ENCODE results near the gene TANC1. TPM values are rescaled to one million over a fixed set of nuclear protein-coding genes. Genes with fewer than 3 reads are reported as not detected.

Gene TANC1
- total and polyA plus RNA-seq, 7 donors = 3.6 to 74.5 (median 47.0) TPM

- no peak for DNase-seq
- H3K27me3 ChIP-seq = no peaks in the 10 kb centered on the region
- H3K4me3 ChIP-seq = no peak overlapping the region
- no peak for TF ChIP-seq EP300 (IDR thresholded peaks at IDR 0.05)
- TF ChIP-seq POLR2AphosphoS5 (IDR thresholded peaks at IDR 0.05) = no peak
- TF ChIP-seq POLR2A (IDR thresholded peaks at IDR 0.05) = no peak
- TF ChIP-seq CTCF (IDR thresholded peaks at IDR 0.05) = no peak
- no peaks in the 10 kb centered on the region for H3K9me3 ChIP-seq
- no peaks in the 10 kb centered on the region for H3K4me1 ChIP-seq
- H3K27ac ChIP-seq = no peak overlapping the region
- H3K36me3 ChIP-seq = peaks cover 7 to 82% (median 44%) of the 10 kb centered on the region in 4 donors
- intact Hi-C loops (cut with DNase I) = no loop called here
These were observed 258.4 kb downstream of the TANC1 start for GRCh38 chr2:159226608-159227385.

GRCh38 chr2:159227467-159227866 lies 259.0 kb downstream of the TANC1 start:
- WGBS, 2 donors = 58 to 62% methylated on average over 3 of the region's 3 CpGs
- Histone ChIP-seq H3K4me3 (no peak overlapping the region), H3K27me3 (no peaks in the 10 kb centered on the region), H3K9me3 (no peaks in the 10 kb centered on the region), H3K4me1 (peaks cover 0 to 5% (median 4%) of the 10 kb centered on the region in 4 donors), H3K36me3 (peaks cover 7 to 75% (median 43%) of the 10 kb centered on the region in 4 donors), H3K27ac (no peak overlapping the region)
- no peak for TF ChIP-seq EP300 (IDR thresholded peaks at IDR 0.05)
- TF ChIP-seq POLR2A (IDR thresholded peaks at IDR 0.05) = no peak
- TF ChIP-seq CTCF (IDR thresholded peaks at IDR 0.05) = no peak
- TF ChIP-seq POLR2AphosphoS5 (IDR thresholded peaks at IDR 0.05) = no peak
- no peak for DNase-seq
- intact Hi-C loops (cut with DNase I) = no loop called here

GRCh38 chr2:159228081-159228581 lies 259.7 kb downstream of the TANC1 start:
- no peak overlapping the region for H3K27ac ChIP-seq
- H3K36me3 ChIP-seq = peaks cover 7 to 74% (median 43%) of the 10 kb centered on the region in 4 donors
- intact Hi-C loops (cut with DNase I) = no loop called here

GRCh38 chr2:159229476-159230144 lies 261.2 kb downstream of the TANC1 start:
- DNase-seq = no peak
- Histone ChIP-seq H3K4me3 (no peak overlapping the region), H3K4me1 (peaks cover 0 to 13% (median 10%) of the 10 kb centered on the region in 4 donors), H3K9me3 (no peaks in the 10 kb centered on the region), H3K27ac (no peak overlapping the region), H3K27me3 (no peaks in the 10 kb centered on the region), H3K36me3 (peaks cover 7 to 65% (median 36%) of the 10 kb centered on the region in 4 donors)
- intact Hi-C loops (cut with DNase I) = no loop called here
- 92 to 93% methylated on average over 15 of the region's 15 CpGs for WGBS, 2 donors
- no peak for TF ChIP-seq POLR2A (IDR thresholded peaks at IDR 0.05)
- no peak for TF ChIP-seq EP300 (IDR thresholded peaks at IDR 0.05)
- no peak for TF ChIP-seq POLR2AphosphoS5 (IDR thresholded peaks at IDR 0.05)
- TF ChIP-seq CTCF (IDR thresholded peaks at IDR 0.05) = no peak

More at GRCh38 chr2:159228081-159228581, 259.7 kb downstream of the TANC1 start:
- DNase-seq = no peak
- no peak overlapping the region for H3K4me3 ChIP-seq
- peaks cover 0 to 10% (median 9%) of the 10 kb centered on the region in 4 donors for H3K4me1 ChIP-seq
- TF ChIP-seq EP300 (IDR thresholded peaks at IDR 0.05) (no peak), CTCF (IDR thresholded peaks at IDR 0.05) (no peak), POLR2A (IDR thresholded peaks at IDR 0.05) (no peak), POLR2AphosphoS5 (IDR thresholded peaks at IDR 0.05) (no peak)
- no peaks in the 10 kb centered on the region for H3K27me3 ChIP-seq
- 93 to 95% methylated on average over 14 of the region's 14 CpGs for WGBS, 2 donors
- H3K9me3 ChIP-seq = no peaks in the 10 kb centered on the region

All from sigmoid colon (tissue), 7 donors.